ENCODE results near the gene TMEM135.

The TMEM135 gene

GRCh38 chr11:87128372-87128771 is 90.6 kb downstream of the TMEM135 start:
- Histone ChIP-seq H2AFZ (ENCODE audit: low read depth, low read length, severe bottlenecking) (no peak overlapping the region), H3K4me2 (ENCODE audit: low read depth, low read length, poor library complexity, severe bottlenecking) (no peak overlapping the region), H3K9me2 (replicated peaks; ENCODE audit: insufficient read depth, low read length) (no peaks in the 10 kb centered on the region), H3K79me2 (ENCODE audit: insufficient read depth, low read length) (no peaks in the 10 kb centered on the region), H3F3A (ENCODE audit: insufficient read depth) (no peaks in the 10 kb centered on the region), H3K27ac (ENCODE audit: low read depth, low read length) (no peak overlapping the region), H3K9me3 (ENCODE audit: insufficient read depth, low read length) (no peaks in the 10 kb centered on the region), H3K27me3 (ENCODE audit: low read length) (no peaks in the 10 kb centered on the region), H4K20me1 (ENCODE audit: low read depth, low read length) (0 out of 2 replicates have a peak, but pooled peaks cover 3% of the 10 kb centered on the region), H3K4me3 (ENCODE audit: insufficient read depth, low read length, poor library complexity, severe bottlenecking) (no peak overlapping the region), H3K9ac (ENCODE audit: low read length) (no peak overlapping the region), H3K36me3 (ENCODE audit: low read length) (no peaks in the 10 kb centered on the region)
- no peak for TF ChIP-seq EZH2phosphoT487 (conservative IDR thresholded peaks at IDR 0.05; ENCODE audit: low read length)
- TF ChIP-seq, protein P1, sequence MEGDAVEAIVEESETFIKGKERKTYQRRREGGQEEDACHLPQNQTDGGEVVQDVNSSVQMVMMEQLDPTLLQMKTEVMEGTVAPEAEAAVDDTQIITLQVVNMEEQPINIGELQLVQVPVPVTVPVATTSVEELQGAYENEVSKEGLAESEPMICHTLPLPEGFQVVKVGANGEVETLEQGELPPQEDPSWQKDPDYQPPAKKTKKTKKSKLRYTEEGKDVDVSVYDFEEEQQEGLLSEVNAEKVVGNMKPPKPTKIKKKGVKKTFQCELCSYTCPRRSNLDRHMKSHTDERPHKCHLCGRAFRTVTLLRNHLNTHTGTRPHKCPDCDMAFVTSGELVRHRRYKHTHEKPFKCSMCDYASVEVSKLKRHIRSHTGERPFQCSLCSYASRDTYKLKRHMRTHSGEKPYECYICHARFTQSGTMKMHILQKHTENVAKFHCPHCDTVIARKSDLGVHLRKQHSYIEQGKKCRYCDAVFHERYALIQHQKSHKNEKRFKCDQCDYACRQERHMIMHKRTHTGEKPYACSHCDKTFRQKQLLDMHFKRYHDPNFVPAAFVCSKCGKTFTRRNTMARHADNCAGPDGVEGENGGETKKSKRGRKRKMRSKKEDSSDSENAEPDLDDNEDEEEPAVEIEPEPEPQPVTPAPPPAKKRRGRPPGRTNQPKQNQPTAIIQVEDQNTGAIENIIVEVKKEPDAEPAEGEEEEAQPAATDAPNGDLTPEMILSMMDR (IDR thresholded peaks at IDR 0.05; ENCODE audit: insufficient read depth, low read length, poor library complexity, severe bottlenecking): no peak

DNA sequence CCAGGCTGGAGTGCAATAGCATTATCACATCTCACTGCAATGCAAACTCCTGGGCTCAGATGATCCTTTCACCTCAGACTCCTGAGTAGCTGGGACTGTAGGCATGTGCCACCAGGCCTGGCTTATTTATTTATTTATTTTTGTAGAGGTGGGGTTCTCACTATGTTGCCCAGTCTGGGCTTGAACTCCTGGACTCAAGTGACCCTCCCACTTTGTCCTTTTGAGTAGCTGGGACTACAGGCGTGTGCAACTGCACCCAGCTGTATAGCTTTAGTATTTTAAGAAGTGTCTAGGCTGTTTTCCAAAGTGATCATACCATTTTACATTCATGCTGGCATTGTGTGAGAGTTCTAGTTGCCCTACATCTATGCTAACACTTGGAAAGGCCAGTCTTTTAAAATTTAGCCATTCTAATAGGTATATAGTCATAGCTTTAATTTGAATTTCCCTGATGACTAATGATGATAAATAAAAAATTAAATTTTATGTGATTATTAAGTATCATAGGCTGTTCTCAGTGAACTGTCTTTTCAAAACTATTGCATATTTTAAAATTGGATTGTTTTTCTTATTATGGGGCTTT is 96.9 kb downstream of the TMEM135 start:
- Histone ChIP-seq H3K27me3 (ENCODE audit: low read length) (no peaks in the 10 kb centered on the region), H3K4me2 (ENCODE audit: low read depth, low read length, poor library complexity, severe bottlenecking) (no peak overlapping the region), H3K9ac (ENCODE audit: low read length) (no peak overlapping the region), H3K9me2 (replicated peaks; ENCODE audit: insufficient read depth, low read length) (no peaks in the 10 kb centered on the region), H4K20me1 (ENCODE audit: low read depth, low read length) (0 out of 2 replicates have a peak, but pooled peaks cover 3% of the 10 kb centered on the region), H3K36me3 (ENCODE audit: low read length) (no peaks in the 10 kb centered on the region), H3K27ac (ENCODE audit: low read depth, low read length) (no peak overlapping the region), H3F3A (ENCODE audit: insufficient read depth) (no peaks in the 10 kb centered on the region; the same call in 1 of the 2 replicates), H3K79me2 (ENCODE audit: insufficient read depth, low read length) (no peaks in the 10 kb centered on the region), H2AFZ (ENCODE audit: low read depth, low read length, severe bottlenecking) (no peak overlapping the region), H3K9me3 (ENCODE audit: insufficient read depth, low read length) (no peaks in the 10 kb centered on the region), H3K4me3 (ENCODE audit: insufficient read depth, low read length, poor library complexity, severe bottlenecking) (no peak overlapping the region)
- TF ChIP-seq EZH2phosphoT487 (conservative IDR thresholded peaks at IDR 0.05; ENCODE audit: low read length): no peak
- TF ChIP-seq, protein P1 (IDR thresholded peaks at IDR 0.05; ENCODE audit: insufficient read depth, low read length, poor library complexity, severe bottlenecking): no peak

DNA sequence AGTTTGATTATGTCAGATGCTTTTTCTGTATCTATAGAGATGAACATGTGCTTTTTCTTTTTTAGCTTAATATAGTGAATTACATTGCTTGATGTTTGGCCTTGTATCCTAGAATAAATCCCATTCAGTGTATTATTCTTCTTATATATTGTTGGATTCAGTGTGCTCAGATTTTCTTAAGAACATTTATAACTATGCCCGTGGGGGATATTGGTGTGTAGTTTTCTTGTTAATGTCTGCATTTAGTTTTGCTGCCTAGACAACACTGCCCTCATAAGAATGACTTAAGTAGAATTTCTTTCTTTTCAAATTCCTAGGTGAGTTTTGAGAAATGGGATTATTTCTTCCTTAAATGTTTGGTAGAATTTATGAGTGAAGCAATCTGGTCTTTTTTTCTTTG is 98.5 kb downstream of the TMEM135 start:
- TF ChIP-seq EZH2phosphoT487 (conservative IDR thresholded peaks at IDR 0.05; ENCODE audit: low read length): no peak
- TF ChIP-seq, protein P1 (IDR thresholded peaks at IDR 0.05; ENCODE audit: insufficient read depth, low read length, poor library complexity, severe bottlenecking): no peak
- no peak overlapping the region for H3K4me2 ChIP-seq (ENCODE audit: low read depth, low read length, poor library complexity, severe bottlenecking)
- no peak overlapping the region for H3K27ac ChIP-seq (ENCODE audit: low read depth, low read length)
- H3K4me3 ChIP-seq (ENCODE audit: insufficient read depth, low read length, poor library complexity, severe bottlenecking): no peak overlapping the region
- no peaks in the 10 kb centered on the region; the same call in 1 of the 2 replicates for H3F3A ChIP-seq (ENCODE audit: insufficient read depth)
- no peaks in the 10 kb centered on the region for H3K27me3 ChIP-seq (ENCODE audit: low read length)
- H3K79me2 ChIP-seq (ENCODE audit: insufficient read depth, low read length): no peaks in the 10 kb centered on the region
- no peaks in the 10 kb centered on the region for H3K9me3 ChIP-seq (ENCODE audit: insufficient read depth, low read length)
- H3K9ac ChIP-seq (ENCODE audit: low read length): no peak overlapping the region
- H4K20me1 ChIP-seq (ENCODE audit: low read depth, low read length): 0 out of 2 replicates have a peak, but pooled peaks cover 3% of the 10 kb centered on the region
- H3K9me2 ChIP-seq (replicated peaks; ENCODE audit: insufficient read depth, low read length): no peaks in the 10 kb centered on the region
- H3K36me3 ChIP-seq (ENCODE audit: low read length): no peaks in the 10 kb centered on the region
- H2AFZ ChIP-seq (ENCODE audit: low read depth, low read length, severe bottlenecking): no peak overlapping the region
